Esophagus (tissue), 2 donors: Measurements from ENCODE around the gene PCSK4. TPM values are rescaled to one million over a fixed set of nuclear protein-coding genes. Genes with fewer than 3 reads are reported as not detected.

ENCODE experiments used
- H3K27ac ChIP-seq, 2 donors: one replicate each; pipeline ENCODE4 v1.5.1; 2013; ENCODE audit warnings: low read depth in 2 of 2, mild to moderate bottlenecking in 2 of 2, inconsistent platforms in 1 of 2, low read length in 1 of 2, moderate library complexity in 1 of 2
- H3K27me3 ChIP-seq, 2 donors: one replicate each; pipeline ENCODE4 v1.6.1; 2013; ENCODE audit warnings: low read length in 2 of 2, control low read depth in 1 of 2, mild to moderate bottlenecking in 1 of 2; ENCODE audit not compliant: insufficient read depth in 2 of 2, control insufficient read depth in 1 of 2
- H3K36me3 ChIP-seq, 2 donors: one replicate each; pipeline ENCODE4 v1.6.1; 2013; ENCODE audit warnings: low read length in 1 of 2; ENCODE audit not compliant: control insufficient read depth in 2 of 2, insufficient read depth in 2 of 2
- H3K4me1 ChIP-seq, 2 donors: one replicate each; pipeline ENCODE4 v1.6.1; 2013; ENCODE audit warnings: low read length in 1 of 2; ENCODE audit not compliant: control insufficient read depth in 2 of 2, insufficient read depth in 2 of 2
- H3K4me3 ChIP-seq, 2 donors: one replicate each; pipeline ENCODE4 v1.5.1; 2013; ENCODE audit warnings: low read length in 2 of 2, mild to moderate bottlenecking in 2 of 2, low read depth in 1 of 2, moderate library complexity in 1 of 2
- H3K9me3 ChIP-seq, 2 donors: one replicate each; pipeline ENCODE4 v1.6.1; 2013; ENCODE audit warnings: mild to moderate bottlenecking in 2 of 2, low read depth in 1 of 2, low read length in 1 of 2, moderate library complexity in 1 of 2; ENCODE audit not compliant: control insufficient read depth in 2 of 2, insufficient read depth in 1 of 2
- WGBS, 2 donors: extraction: QIAGEN DNeasy Blood & Tissue Kit; methylation state at CpG; one replicate each; pipeline ENCODE4 v1.1.7; 2013; 5-methylcytosine and 5-hydroxymethylcytosine counted together
- polyA plus RNA-seq, 2 donors: library from polyadenylated mRNA; stranded (reverse); fragments of 200-250 nt; gene quantifications; one replicate each; pipeline ENCODE4 v1.2.3, GENCODE V29; 2013
- donor health status: healthy with polysubstance abuse.
- donor health status: Bipolar disorder and iron deficiency.

The PCSK4 gene
- polyA plus RNA-seq, 2 donors, result 1.9 to 4.0 TPM

DNA sequence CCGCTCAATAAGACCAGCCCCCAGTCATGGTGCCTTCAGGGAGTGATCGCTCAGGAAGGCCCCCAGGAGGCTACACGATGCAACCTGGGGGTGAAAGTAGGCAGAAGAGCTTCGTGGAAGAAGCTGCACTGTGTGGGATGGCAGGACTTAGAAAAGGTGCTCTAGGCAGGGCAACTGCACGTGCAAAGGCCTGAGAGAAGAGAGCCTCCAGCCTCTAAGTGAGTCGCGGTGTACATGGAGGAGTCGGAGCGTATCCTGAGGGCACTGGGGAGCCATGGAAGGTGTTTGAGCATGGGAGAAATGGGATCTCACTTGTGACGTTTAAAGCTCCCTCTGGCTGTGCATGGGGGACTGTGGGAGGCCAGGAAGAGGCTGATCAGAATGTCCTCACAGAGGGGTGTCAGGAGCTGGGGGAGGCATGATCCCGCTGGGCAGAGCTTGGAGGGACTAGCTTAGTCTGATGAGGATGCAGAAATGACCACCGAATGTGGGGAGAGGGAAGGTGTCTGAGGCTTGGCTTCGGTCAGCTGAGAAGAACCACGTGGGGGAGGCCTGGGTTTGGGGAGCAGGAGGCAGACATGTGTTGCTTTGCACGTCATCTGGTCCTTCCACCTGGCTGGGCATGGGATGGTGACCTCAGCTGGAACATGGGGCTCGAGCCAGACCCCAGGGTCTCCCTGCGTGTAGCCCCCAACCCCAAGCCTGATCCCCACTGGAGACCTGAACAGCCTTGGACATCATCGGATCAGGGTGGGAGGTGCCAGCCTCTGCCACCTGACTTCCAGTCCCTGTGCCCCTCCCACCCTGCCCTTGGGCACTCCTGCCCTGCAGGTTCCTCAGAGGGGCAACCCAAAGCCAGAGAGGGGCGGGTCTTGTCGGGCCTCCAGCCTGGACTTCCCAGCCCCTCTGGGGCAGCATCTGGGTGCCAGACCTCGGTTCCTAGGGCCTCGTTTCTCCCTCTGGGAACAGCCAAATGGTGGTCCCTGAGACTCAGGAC lies 39.1 kb downstream of the PCSK4 start:
- Histone ChIP-seq H3K36me3 (no peaks in the 10 kb centered on the region), H3K4me3 (no peak overlapping the region), H3K4me1 (peaks cover 5 to 33% of the 10 kb centered on the region in 2 donors), H3K27me3 (peaks cover 3 to 53% of the 10 kb centered on the region in 2 donors), H3K9me3 (peaks cover 0 to 9% of the 10 kb centered on the region in 2 donors), H3K27ac (no peak overlapping the region)
- WGBS, 2 donors, result 49 to 51% methylated on average over 22 of the region's 22 CpGs

DNA sequence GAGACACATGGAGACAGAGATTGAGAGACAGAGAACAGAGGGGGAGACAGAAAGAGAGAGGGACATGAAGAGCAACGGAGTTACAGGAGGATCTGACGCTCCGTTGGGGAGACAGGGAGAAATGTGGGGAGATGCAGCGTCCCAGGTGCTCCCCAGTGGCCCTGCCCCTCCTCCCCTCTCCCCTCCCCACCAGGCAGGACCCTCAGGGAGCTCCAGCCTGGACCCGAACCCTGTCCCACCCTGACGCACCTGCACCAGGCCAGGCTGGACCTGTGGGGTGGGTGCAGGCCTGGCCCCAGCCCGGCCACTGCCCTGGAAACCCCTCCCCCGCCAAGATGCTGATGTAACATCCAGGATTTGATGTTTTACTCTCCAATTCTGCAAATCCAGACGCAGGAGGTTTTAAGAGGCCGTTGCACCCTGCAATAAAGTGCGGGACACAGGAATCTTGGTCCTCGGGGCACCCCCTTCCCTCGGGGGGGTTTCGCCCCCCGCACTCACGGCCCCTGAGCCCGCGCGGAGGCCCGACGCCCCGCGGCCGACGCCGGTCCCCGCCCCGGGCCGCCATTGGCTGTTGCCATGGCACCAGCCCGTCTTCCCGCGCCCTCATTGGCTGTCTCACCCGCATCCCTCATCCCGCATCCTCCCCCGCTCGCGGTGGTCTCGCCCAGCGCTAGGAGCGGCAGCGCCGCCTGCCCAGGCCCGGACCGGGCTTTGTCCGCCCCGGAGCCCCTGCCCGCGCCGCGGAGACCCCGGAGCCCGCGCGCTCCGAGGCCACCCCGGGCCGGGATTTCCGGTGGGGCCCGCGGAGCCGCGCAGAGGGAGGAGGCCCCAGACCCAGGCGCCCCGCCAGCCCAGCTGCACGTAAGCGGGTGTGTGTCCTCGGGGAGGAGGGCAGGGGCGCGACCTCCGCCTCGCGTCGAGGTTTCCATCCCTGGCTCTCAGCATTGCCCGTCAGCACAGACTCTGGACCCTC lies 40.4 kb downstream of the PCSK4 start, which contains the start of gene APC2:
Gene APC2, plus strand, starts transcription at position 655 of the 976 bp plus-strand sequence. CDS start 2,881 bp downstream, outside the sequence.
- Histone ChIP-seq H3K27ac (no peak within 1 kb of the TSS), H3K9me3 (peaks cover 0 to 3% of the 10 kb centered on the region in 2 donors), H3K4me1 (peaks cover 5 to 23% of the 10 kb centered on the region in 2 donors), H3K27me3 (peaks cover 3 to 48% of the 10 kb centered on the region in 2 donors), H3K36me3 (no peaks in the 10 kb centered on the region), H3K4me3 (no peak within 1 kb of the TSS)
- 4 to 5% methylated on average over 68 to 74 of the region's 74 CpGs for WGBS, 2 donors

DNA sequence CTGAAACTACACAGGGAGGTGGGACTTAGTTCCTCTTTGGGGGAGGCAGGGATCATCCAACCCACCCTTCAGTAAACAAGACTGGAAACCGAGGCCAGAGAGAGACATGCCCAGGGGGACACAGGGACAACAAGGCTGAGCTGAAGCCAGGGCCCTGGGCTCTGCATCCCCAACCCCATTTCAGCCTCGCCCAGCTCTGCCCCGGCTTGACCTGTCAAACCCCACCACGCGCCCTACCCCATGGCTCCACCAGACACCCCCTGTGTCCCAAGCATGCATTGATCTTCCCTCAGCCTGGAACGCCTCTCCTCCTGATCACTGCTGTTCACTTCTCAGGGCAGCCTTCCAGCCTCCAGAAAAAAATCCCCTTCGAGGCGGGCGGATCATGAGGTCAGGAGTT lies 42.2 kb downstream of the PCSK4 start:
- Histone ChIP-seq H3K36me3 (no peaks in the 10 kb centered on the region), H3K27ac (no peak overlapping the region), H3K4me1 (peaks cover 1 to 14% of the 10 kb centered on the region in 2 donors), H3K27me3 (peaks cover 3 to 40% of the 10 kb centered on the region in 2 donors), H3K4me3 (no peak overlapping the region), H3K9me3 (no peaks in the 10 kb centered on the region)
- WGBS, 2 donors, result 69 to 76% methylated on average over 9 of the region's 9 CpGs

DNA sequence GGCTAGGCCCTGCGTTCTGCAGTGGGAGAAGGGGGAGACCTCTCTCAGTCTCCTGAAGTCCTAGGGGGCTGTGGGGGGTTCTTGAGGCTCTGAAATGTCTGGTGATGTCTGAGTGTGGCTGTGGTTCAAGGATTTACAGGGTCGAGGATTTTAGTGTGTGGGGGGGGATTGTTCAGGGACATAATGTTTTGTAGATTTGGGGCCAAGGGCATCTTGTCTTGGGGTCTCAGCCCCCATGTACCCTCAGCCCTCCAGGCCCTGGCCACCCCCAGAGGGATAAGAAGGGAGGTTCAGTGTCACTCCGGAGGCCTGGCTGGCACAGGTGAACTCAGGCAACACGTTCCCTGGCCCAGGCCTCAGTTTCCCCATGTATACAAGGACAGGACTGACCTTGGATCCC lies 42.6 kb downstream of the PCSK4 start:
- H3K36me3 ChIP-seq, result no peaks in the 10 kb centered on the region
- WGBS, 2 donors, result 11 to 25% methylated on average over 4 of the region's 4 CpGs
- H3K27me3 ChIP-seq, result peaks cover 3 to 36% of the 10 kb centered on the region in 2 donors
- no peak overlapping the region for H3K27ac ChIP-seq
- H3K4me3 ChIP-seq, result no peak overlapping the region
- H3K9me3 ChIP-seq, result no peaks in the 10 kb centered on the region
- peaks cover 0 to 11% of the 10 kb centered on the region in 2 donors for H3K4me1 ChIP-seq

DNA sequence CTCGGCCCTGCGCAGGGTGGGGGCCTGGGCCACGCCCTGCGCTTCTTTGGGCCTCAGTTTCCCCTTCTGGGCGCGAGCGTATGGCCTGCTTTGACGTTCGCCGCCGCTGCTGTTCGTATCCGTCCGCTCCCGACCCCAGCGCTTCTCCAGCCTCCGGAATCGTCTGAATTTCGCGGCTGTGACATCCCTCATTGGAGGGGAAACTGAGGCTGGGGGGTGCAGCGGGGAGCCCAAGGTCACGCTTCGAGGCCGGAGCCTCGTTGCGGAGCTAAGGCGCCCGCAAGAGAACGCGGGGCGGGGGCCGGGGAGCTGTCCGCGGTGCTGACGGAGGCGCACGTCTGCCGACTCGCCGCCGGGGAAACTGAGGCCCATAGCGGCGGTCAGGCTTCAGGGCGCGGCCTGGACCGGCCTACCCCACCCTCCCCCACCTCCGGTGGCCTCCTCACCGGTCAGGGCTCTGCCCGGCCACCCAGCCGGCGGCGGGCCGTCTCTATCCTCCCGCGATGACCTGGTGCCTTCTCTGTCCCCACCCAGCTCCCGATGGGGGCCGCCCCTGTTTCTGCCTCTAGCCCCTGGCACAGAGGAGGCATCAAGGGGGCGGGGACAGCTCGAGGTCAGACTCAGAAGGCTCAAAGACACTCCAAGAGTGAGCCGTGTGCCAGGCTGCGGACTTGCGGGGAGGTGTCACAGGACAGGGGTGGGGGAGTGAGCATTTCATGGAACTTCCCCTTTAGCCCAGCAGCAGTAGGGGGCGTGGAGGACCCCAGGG lies 43.3 kb downstream of the PCSK4 start:
- Histone ChIP-seq H3K27me3 (peaks cover 3 to 31% of the 10 kb centered on the region in 2 donors), H3K4me1 (peaks cover 0 to 6% of the 10 kb centered on the region in 2 donors), H3K9me3 (no peaks in the 10 kb centered on the region), H3K4me3 (no peak overlapping the region), H3K27ac (no peak overlapping the region), H3K36me3 (peaks cover 3 to 4% of the 10 kb centered on the region in 2 donors)
- WGBS, 2 donors, result 4 to 5% methylated on average over 45 to 63 of the region's 63 CpGs

DNA sequence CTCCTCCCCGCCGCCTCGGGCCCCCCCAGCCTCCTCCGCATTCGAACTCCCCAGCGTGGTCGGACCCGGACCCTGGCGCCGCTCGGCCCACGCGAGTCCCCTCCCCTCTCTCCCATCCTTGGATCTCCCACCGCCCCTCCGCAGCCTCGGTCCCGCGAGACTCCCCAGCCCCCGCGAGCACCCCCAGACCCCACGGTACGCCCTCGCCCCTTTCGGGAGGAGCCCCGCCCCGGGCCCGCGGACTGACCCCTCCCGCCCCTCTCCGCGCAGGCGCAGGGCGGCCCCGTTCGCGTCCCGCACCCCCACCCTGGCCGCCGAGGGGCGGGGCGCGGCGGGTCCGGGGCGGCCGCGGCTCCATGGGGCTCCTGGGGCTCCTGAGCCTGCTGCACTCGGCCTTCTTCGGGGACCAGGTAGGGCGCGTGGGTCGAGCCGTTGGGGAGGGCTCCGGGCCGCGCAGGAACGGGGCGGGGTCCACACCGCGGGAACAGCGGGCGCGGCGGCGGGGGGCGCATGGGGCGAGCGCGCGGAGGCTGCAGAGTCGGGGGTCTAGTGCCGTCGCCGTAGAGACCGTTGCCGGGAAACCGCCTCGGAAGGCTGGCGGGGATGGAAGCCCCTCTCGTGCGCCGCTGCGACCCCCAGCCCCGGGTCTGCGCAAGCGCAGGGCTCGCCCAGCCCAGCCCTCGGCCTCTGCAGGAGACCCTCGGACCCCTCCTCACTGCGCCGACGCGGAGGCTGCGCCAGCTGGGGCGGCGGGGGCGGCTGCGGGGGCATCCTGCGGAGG lies 44.0 kb downstream of the PCSK4 start:
- Histone ChIP-seq H3K36me3 (peaks cover 4 to 10% of the 10 kb centered on the region in 2 donors), H3K9me3 (no peaks in the 10 kb centered on the region), H3K4me1 (peaks cover 0 to 6% of the 10 kb centered on the region in 2 donors), H3K4me3 (peak overlapping the region in 1 of 2 donors; percentile 25), H3K27ac (no peak overlapping the region), H3K27me3 (peaks cover 3 to 31% of the 10 kb centered on the region in 2 donors)
- 2% methylated on average over 77 to 99 of the region's 99 CpGs for WGBS, 2 donors

DNA sequence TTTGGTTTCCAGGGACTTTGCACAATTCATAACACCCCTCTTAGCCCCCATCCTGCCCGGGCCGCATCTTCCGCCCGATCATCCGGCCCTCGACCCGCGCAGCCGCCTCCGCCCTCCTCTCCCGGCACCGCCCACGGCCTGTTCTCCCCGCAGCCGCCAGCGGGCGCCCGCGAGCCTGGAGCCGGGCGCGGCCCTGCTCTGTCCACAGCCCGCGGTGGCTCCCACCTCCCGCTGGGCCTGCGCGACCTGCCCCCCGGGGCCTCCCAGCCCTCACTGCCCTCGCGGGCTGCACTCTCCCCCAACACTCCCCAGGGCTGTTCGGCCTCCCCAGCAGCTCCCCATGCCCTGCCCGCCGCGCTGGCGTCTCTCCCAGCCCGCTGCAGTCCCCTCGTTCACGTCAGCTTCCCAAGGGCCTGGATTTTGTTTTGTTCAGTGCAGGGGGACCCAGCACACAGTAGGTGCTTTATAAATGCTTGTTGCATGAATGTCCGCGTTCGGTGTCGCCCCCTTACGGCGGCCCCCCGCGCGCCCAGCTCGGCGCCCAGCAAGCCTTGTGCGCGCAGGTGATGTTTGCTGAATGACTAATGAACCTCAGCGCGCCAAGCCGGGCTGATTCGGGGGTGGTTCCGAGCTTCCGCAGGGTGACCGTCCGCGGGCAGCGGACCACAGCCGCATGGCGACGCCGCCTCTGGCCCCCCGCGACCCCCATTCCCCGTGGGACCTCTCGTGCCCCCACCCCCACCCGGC lies 44.8 kb downstream of the PCSK4 start:
- 1 to 2% methylated on average over 52 to 70 of the region's 70 CpGs for WGBS, 2 donors
- Histone ChIP-seq H3K4me3 (peak overlapping the region; percentile 25 to 28), H3K9me3 (no peaks in the 10 kb centered on the region), H3K27me3 (peaks cover 3 to 26% of the 10 kb centered on the region in 2 donors), H3K27ac (no peak overlapping the region), H3K4me1 (peaks cover 3 to 6% of the 10 kb centered on the region in 2 donors), H3K36me3 (peaks cover 4 to 17% of the 10 kb centered on the region in 2 donors)
